Liver (tissue), 9 donors: ENCODE results near the gene METTL8. TPM values are rescaled to one million over a fixed set of nuclear protein-coding genes. Genes with fewer than 3 reads are reported as not detected.

ENCODE experiments used
- DNase-seq: peaks from one replicate; pipeline ENCODE4 v3.0.0-alpha.2; 2017; ENCODE audit warnings: low spot score
- H3K27ac ChIP-seq, 2 donors: one replicate each; pipeline ENCODE4 v1.7.0; 2013; ENCODE audit warnings: inconsistent platforms in 2 of 2, low read length in 2 of 2, control low read depth in 1 of 2, low read depth in 1 of 2, mild to moderate bottlenecking in 1 of 2
- H3K27me3 ChIP-seq, 4 donors: one replicate each; pipeline versions ENCODE4 v1.6.1 to v1.7.0; 2013; ENCODE audit warnings: low read length in 3 of 4, inconsistent platforms in 1 of 4, mild to moderate bottlenecking in 1 of 4, moderate library complexity in 1 of 4; ENCODE audit not compliant: control insufficient read depth in 4 of 4, insufficient read depth in 4 of 4
- H3K36me3 ChIP-seq, 4 donors: one replicate each; pipeline versions ENCODE4 v1.6.1 to v1.7.0; 2013; ENCODE audit warnings: low read length in 3 of 4, mild to moderate bottlenecking in 3 of 4, low read depth in 1 of 4, moderate library complexity in 1 of 4; ENCODE audit not compliant: control insufficient read depth in 4 of 4, insufficient read depth in 3 of 4
- H3K4me1 ChIP-seq, 4 donors: one replicate each; pipeline versions ENCODE4 v1.6.1 to v1.7.0; 2013; ENCODE audit warnings: low read length in 3 of 4, mild to moderate bottlenecking in 3 of 4, moderate library complexity in 1 of 4; ENCODE audit not compliant: control insufficient read depth in 4 of 4, insufficient read depth in 4 of 4
- H3K4me3 ChIP-seq, 3 donors: one replicate each; pipeline versions ENCODE4 v1.6.1 to v1.7.0; 2013; ENCODE audit warnings: low read length in 3 of 3, control low read depth in 1 of 3, low read depth in 1 of 3, mild to moderate bottlenecking in 1 of 3
- H3K9ac ChIP-seq, 2 donors: one replicate each; pipeline ENCODE4 v1.7.0; 2013; ENCODE audit warnings: low read length in 2 of 2, mild to moderate bottlenecking in 2 of 2, moderate library complexity in 2 of 2, control low read depth in 1 of 2, low read depth in 1 of 2
- H3K9me3 ChIP-seq, 4 donors: one replicate each; pipeline versions ENCODE4 v1.6.1 to v1.7.0; 2013; ENCODE audit warnings: low read length in 3 of 4; ENCODE audit not compliant: control insufficient read depth in 4 of 4
- ATF3 ChIP-seq: IDR thresholded peaks from 2 replicates; pipeline ENCODE4 v1.6.1; 2016; ENCODE audit warnings: antibody characterized with exemption
- CTCF ChIP-seq: fragments of 150-350 bp; IDR thresholded peaks from 2 replicates; pipeline ENCODE4 v1.5.1; 2017; ENCODE audit warnings: improper control_type of control experiment, low read depth, low read length; ENCODE audit not compliant: missing input control
- EGR1 ChIP-seq, 2 donors: IDR thresholded peaks; 2 replicates each; pipeline ENCODE4 v1.6.1; 2016 to 2018; ENCODE audit warnings: antibody characterized with exemption in 2 of 2, low read depth in 2 of 2
- FOXA1 ChIP-seq: IDR thresholded peaks from 2 replicates; pipeline ENCODE4 v1.6.1; 2016; ENCODE audit warnings: antibody characterized with exemption
- FOXA2 ChIP-seq: IDR thresholded peaks from 2 replicates; pipeline ENCODE4 v1.6.1; 2016; ENCODE audit warnings: antibody characterized with exemption
- GABPA ChIP-seq, 2 donors: IDR thresholded peaks in 1 of 2; conservative IDR thresholded peaks in 1 of 2; 2 replicates each; pipeline ENCODE4 v1.6.1; 2016; ENCODE audit warnings: antibody characterized with exemption in 2 of 2, mild to moderate bottlenecking in 1 of 2, moderate library complexity in 1 of 2
- HNF4A ChIP-seq, 2 donors: conservative IDR thresholded peaks; 2 replicates each; pipeline ENCODE4 v1.6.1; 2016; ENCODE audit warnings: antibody characterized with exemption in 2 of 2, mild to moderate bottlenecking in 2 of 2
- HNF4G ChIP-seq: IDR thresholded peaks from 2 replicates; pipeline ENCODE4 v1.6.1; 2016; ENCODE audit warnings: antibody characterized with exemption
- JUND ChIP-seq, 2 donors: IDR thresholded peaks; 2 replicates each; pipeline ENCODE4 v1.6.1; 2016; ENCODE audit warnings: antibody characterized with exemption in 2 of 2
- MAX ChIP-seq: IDR thresholded peaks from 2 replicates; pipeline ENCODE4 v1.6.1; 2016; ENCODE audit warnings: antibody characterized with exemption
- NR2F2 ChIP-seq: IDR thresholded peaks from 2 replicates; pipeline ENCODE4 v1.6.1; 2016; ENCODE audit warnings: antibody characterized with exemption
- RAD21 ChIP-seq, 2 donors: IDR thresholded peaks; 2 replicates each; pipeline ENCODE4 v1.6.1; 2016; ENCODE audit warnings: antibody characterized with exemption in 2 of 2, mild to moderate bottlenecking in 2 of 2
- REST ChIP-seq: IDR thresholded peaks from 2 replicates; pipeline ENCODE4 v1.6.1; 2016; ENCODE audit warnings: antibody characterized with exemption, mild to moderate bottlenecking
- RXRA ChIP-seq, 2 donors: IDR thresholded peaks; 2 replicates each; pipeline ENCODE4 v1.6.1; 2017 to 2018; ENCODE audit warnings: antibody characterized with exemption in 2 of 2, mild to moderate bottlenecking in 1 of 2
- SP1 ChIP-seq: IDR thresholded peaks from 2 replicates; pipeline ENCODE4 v1.6.1; 2018; ENCODE audit warnings: antibody characterized with exemption, mild to moderate bottlenecking
- TAF1 ChIP-seq: conservative IDR thresholded peaks from 2 replicates; pipeline ENCODE4 v1.6.1; 2016; ENCODE audit warnings: antibody characterized with exemption, mild to moderate bottlenecking
- YY1 ChIP-seq: IDR thresholded peaks from 2 replicates; pipeline ENCODE4 v1.6.1; 2016; ENCODE audit warnings: antibody characterized with exemption, mild to moderate bottlenecking
- ZBTB33 ChIP-seq: IDR thresholded peaks from 2 replicates; pipeline ENCODE4 v1.6.1; 2016; ENCODE audit warnings: antibody characterized with exemption
- WGBS: extraction: QIAGEN DNeasy Blood & Tissue Kit; methylation state at CpG from one replicate; pipeline ENCODE4 v1.1.7; 2013; 5-methylcytosine and 5-hydroxymethylcytosine counted together
- polyA plus RNA-seq, 2 donors: library from polyadenylated mRNA; stranded (reverse) in 1 of 2; unstranded in 1 of 2; fragments of 200-250 nt in 1 of 2; fragments of >200 nt in 1 of 2; fragmentation: Nextera tagmentation in 1 of 2; extraction: Ambion mirVana in 1 of 2; gene quantifications; one replicate each; pipeline versions ENCODE4 v1.2.1 to v1.2.3, GENCODE V29; 2013 to 2015
- total RNA-seq, 2 donors: library from RNA; depleted of rRNA; stranded (reverse); fragments of >200 nt; gene quantifications; one replicate each; pipeline ENCODE4 v1.2.3, GENCODE V29; 2014
- donor health status: healthy.
- donor health status: healthy.
- donor health status: healthy.
- donor health status: healthy.
- donor health status: healthy.

The METTL8 gene
- total and polyA plus RNA-seq, 4 donors, result 3.6 to 8.1 (median 5.9) TPM

GRCh38 chr2:171394164-171394740, 39.5 kb downstream of the METTL8 start:
- TF ChIP-seq RXRA (IDR thresholded peaks at IDR 0.05), result no peak
- TF ChIP-seq NR2F2, result no peak
- H3K27me3 ChIP-seq, result no peaks in the 10 kb centered on the region
- H3K27ac ChIP-seq, result no peak overlapping the region
- no peak for DNase-seq
- no peak overlapping the region for H3K4me3 ChIP-seq
- H3K36me3 ChIP-seq, result no peaks in the 10 kb centered on the region
- 79% methylated on average over 1 of the region's 1 CpG for WGBS
- H3K9me3 ChIP-seq, result no peaks in the 10 kb centered on the region
- no peak overlapping the region for H3K9ac ChIP-seq
- H3K4me1 ChIP-seq, result no peaks in the 10 kb centered on the region

- DNase-seq, result no peak
- Histone ChIP-seq H3K9ac (no peak overlapping the region), H3K4me3 (no peak overlapping the region), H3K27me3 (no peaks in the 10 kb centered on the region), H3K27ac (no peak overlapping the region), H3K36me3 (no peaks in the 10 kb centered on the region), H3K9me3 (no peaks in the 10 kb centered on the region), H3K4me1 (no peaks in the 10 kb centered on the region)
- WGBS, result 97% methylated on average over 1 of the region's 1 CpG
- TF ChIP-seq SP1 (no peak), NR2F2 (no peak), REST (no peak), CTCF (no peak), FOXA2 (no peak), EGR1 (IDR thresholded peaks at IDR 0.05; ENCODE audit: low read depth in 2 of 2) (no peak), RXRA (IDR thresholded peaks at IDR 0.05) (no peak), YY1 (no peak), JUND (IDR thresholded peaks at IDR 0.05) (no peak), RAD21 (IDR thresholded peaks at IDR 0.05) (no peak)
These were observed 40.3 kb downstream of the METTL8 start for GRCh38 chr2:171393487-171393886.

GRCh38 chr2:171391532-171391931, 42.3 kb downstream of the METTL8 start:
- Histone ChIP-seq H3K36me3 (no peaks in the 10 kb centered on the region), H3K9me3 (no peaks in the 10 kb centered on the region), H3K27me3 (no peaks in the 10 kb centered on the region), H3K4me3 (no peak overlapping the region), H3K4me1 (no peaks in the 10 kb centered on the region), H3K9ac (no peak overlapping the region), H3K27ac (no peak overlapping the region)
- TF ChIP-seq HNF4A (conservative IDR thresholded peaks at IDR 0.05) (no peak), FOXA1 (no peak), NR2F2 (no peak), FOXA2 (no peak), MAX (no peak), HNF4G (no peak), JUND (IDR thresholded peaks at IDR 0.05) (no peak), SP1 (no peak), EGR1 (IDR thresholded peaks at IDR 0.05; ENCODE audit: low read depth in 2 of 2) (no peak), ATF3 (no peak), GABPA (IDR thresholded peaks at IDR 0.05 in 1 of 2, conservative IDR thresholded peaks at IDR 0.05 in 1 of 2) (no peak), RXRA (IDR thresholded peaks at IDR 0.05) (no peak), TAF1 (no peak), ZBTB33 (no peak)
- DNase-seq, result no peak
- over 99% methylated on average over 2 of the region's 2 CpGs for WGBS
